GM12874 (cell line): ENCODE measurements around the gene PDE4A.

Experiments
- TF ChIP-seq, protein P1 (sequence below): IDR thresholded peaks from 2 replicates; pipeline ENCODE4 v1.5.1; 2011; ENCODE audit warnings: low read depth, mild to moderate bottlenecking, control low read depth, low read length, moderate library complexity; ENCODE audit not compliant: insufficient read depth

Gene PDE4A

GRCh38 chr19:10453852-10454251 is 33.5 kb downstream of the PDE4A start:
- TF ChIP-seq, protein P1, sequence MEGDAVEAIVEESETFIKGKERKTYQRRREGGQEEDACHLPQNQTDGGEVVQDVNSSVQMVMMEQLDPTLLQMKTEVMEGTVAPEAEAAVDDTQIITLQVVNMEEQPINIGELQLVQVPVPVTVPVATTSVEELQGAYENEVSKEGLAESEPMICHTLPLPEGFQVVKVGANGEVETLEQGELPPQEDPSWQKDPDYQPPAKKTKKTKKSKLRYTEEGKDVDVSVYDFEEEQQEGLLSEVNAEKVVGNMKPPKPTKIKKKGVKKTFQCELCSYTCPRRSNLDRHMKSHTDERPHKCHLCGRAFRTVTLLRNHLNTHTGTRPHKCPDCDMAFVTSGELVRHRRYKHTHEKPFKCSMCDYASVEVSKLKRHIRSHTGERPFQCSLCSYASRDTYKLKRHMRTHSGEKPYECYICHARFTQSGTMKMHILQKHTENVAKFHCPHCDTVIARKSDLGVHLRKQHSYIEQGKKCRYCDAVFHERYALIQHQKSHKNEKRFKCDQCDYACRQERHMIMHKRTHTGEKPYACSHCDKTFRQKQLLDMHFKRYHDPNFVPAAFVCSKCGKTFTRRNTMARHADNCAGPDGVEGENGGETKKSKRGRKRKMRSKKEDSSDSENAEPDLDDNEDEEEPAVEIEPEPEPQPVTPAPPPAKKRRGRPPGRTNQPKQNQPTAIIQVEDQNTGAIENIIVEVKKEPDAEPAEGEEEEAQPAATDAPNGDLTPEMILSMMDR = no peak

GRCh38 chr19:10454267-10454666 is 33.9 kb downstream of the PDE4A start:
- TF ChIP-seq, protein P1 = no peak

DNA sequence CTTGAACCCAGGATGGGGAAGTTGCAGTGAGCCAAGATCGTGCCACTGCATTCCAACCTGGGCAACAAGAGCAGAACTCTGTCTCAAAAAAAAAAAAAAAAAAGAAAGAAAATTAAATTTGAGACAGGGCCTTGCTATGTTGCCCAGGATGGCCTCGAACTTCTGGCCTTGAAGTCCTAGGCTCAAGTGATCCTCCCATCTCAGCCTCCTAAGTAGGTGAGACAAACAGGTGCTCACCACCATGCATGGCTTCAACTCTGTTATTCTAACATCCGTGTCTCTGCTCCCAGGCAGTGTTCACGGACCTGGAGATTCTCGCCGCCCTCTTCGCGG is 40.3 kb downstream of the PDE4A start:
- TF ChIP-seq, protein P1 = no peak

- TF ChIP-seq, protein P1 = no peak
Measured at GRCh38 chr19:10461047-10461949, 41.0 kb downstream of the PDE4A start.

DNA sequence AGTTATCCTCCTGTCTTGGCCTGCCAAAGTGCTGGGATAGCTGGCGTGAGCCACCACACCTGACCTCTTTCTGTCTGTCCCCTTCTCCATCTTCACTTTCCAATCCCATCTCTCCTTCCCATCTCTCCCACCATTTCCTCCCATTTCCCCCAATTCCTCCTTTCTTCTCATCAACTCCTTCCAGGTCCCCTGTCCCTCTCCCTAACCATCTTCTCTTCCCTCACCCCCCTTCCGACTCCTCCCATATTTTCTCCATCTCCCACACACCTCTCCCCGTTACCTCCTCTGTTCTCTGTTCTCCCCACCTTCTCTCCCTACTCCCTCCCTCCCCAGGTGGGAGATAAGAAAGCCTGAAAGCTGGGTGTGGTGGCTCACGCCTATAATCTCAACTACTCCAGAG is 42.2 kb downstream of the PDE4A start:
- TF ChIP-seq, protein P1 = no peak

- TF ChIP-seq, protein P1 = no peak
Measured at GRCh38 chr19:10464456-10464855, 44.1 kb downstream of the PDE4A start.

- TF ChIP-seq, protein P1 = no peak
Measured at GRCh38 chr19:10467104-10467706, 46.9 kb downstream of the PDE4A start.
